ENCODE measurements around the gene MRAS. TPM values are rescaled to one million over a fixed set of nuclear protein-coding genes. Genes with fewer than 3 reads are reported as not detected.

MRAS gene
- total and polyA plus RNA-seq, 2 of the 13 experiments (the other 11 are each of a cell fraction or from before 2014, with no cell fraction given) = 8.8 to 36.2 TPM

- no peak for DNase-seq (ENCODE audit: low spot score)
- Histone ChIP-seq H3K79me2 (ENCODE audit: insufficient read depth, low read length) (no peaks in the 10 kb centered on the region), H2AFZ (ENCODE audit: low read length) (no peak overlapping the region), H3K9me3 (ENCODE audit: low read length) (no peaks in the 10 kb centered on the region), H3K36me3 (replicated peaks in 1 of 2; ENCODE audit: control insufficient read depth in 1 of 2, insufficient read depth in 2 of 2, low read length in 2 of 2) (no peaks in the 10 kb centered on the region), H3K4me3 (replicated peaks in 1 of 3; ENCODE audit: insufficient read depth in 1 of 3, low read depth in 2 of 3, low read length in 3 of 3) (no peak overlapping the region), H3K4me1 (ENCODE audit: insufficient read depth, low read length) (no peaks in the 10 kb centered on the region), H3K4me2 (ENCODE audit: low read depth, low read length) (no peak overlapping the region), H3K27ac (ENCODE audit: extremely low read length, insufficient read depth, low read length) (no peak overlapping the region), H4K20me1 (ENCODE audit: insufficient read depth, low read length) (no peaks in the 10 kb centered on the region), H3K9ac (ENCODE audit: insufficient read depth, low read depth, low read length) (no peak overlapping the region), H3K27me3 (ENCODE audit: control insufficient read depth in 1 of 2, insufficient read depth in 2 of 2, low read length in 2 of 2) (peaks cover 0 to 17% of the 10 kb centered on the region in 2 experiments; a peak in 1 of 5 replicates)
- POLR2A ChIA-PET = no interaction called here
- intact Hi-C loops (cut with micrococcal nuclease; ENCODE audit: unreplicated experiment) = no loop called here
- TF ChIP-seq REST (IDR thresholded peaks at IDR 0.05; ENCODE audit: borderline replicate concordance in 1 of 2, low read depth in 1 of 2, low read length in 2 of 2) = no peak
- no TSS peak for BruUV-seq (replicated peaks)
- peak; percentile 56 for ATAC-seq
- WGBS (ENCODE audit: low lambda C conversion rate) = 52% methylated on average over 1 of the region's 1 CpG
- in situ Hi-C loops (cut with HindIII; ENCODE audit: extremely low pct_ligation_motif_present, low pct_unique_long_range_greater_than_20kb) = no loop called here
- no peak for FAIRE-seq
- CTCF ChIA-PET (ENCODE audit: low intra/inter-chr PET ratio, low total read pairs) = no interaction called here
These were observed 30.7 kb upstream of the MRAS start for GRCh38 chr3:138317687-138318086.

- Histone ChIP-seq H3K9ac (ENCODE audit: insufficient read depth, low read depth, low read length) (no peak overlapping the region), H2AFZ (ENCODE audit: low read length) (no peak overlapping the region), H3K4me3 (replicated peaks in 1 of 3; ENCODE audit: insufficient read depth in 1 of 3, low read depth in 2 of 3, low read length in 3 of 3) (no peak overlapping the region), H3K36me3 (replicated peaks in 1 of 2; ENCODE audit: control insufficient read depth in 1 of 2, insufficient read depth in 2 of 2, low read length in 2 of 2) (no peaks in the 10 kb centered on the region), H4K20me1 (ENCODE audit: insufficient read depth, low read length) (no peaks in the 10 kb centered on the region), H3K27ac (ENCODE audit: extremely low read length, insufficient read depth, low read length) (no peak overlapping the region), H3K79me2 (ENCODE audit: insufficient read depth, low read length) (no peaks in the 10 kb centered on the region), H3K4me2 (ENCODE audit: low read depth, low read length) (no peak overlapping the region), H3K9me3 (ENCODE audit: low read length) (no peaks in the 10 kb centered on the region), H3K4me1 (ENCODE audit: insufficient read depth, low read length) (peaks cover 6% of the 10 kb centered on the region), H3K27me3 (ENCODE audit: control insufficient read depth in 1 of 2, insufficient read depth in 2 of 2, low read length in 2 of 2) (peaks cover 1 to 15% of the 10 kb centered on the region in 2 experiments; a peak in 1 of 5 replicates)
- no TSS peak for BruUV-seq (replicated peaks)
- ChIA-PET POLR2A (no interaction called here), CTCF (ENCODE audit: low intra/inter-chr PET ratio, low total read pairs) (no interaction called here)
- FAIRE-seq = no peak
- ATAC-seq = no peak
- no peak for DNase-seq (ENCODE audit: low spot score)
- 10% methylated on average over 2 of the region's 4 CpGs for WGBS (ENCODE audit: low lambda C conversion rate)
- intact Hi-C loops (cut with micrococcal nuclease; ENCODE audit: unreplicated experiment) (no loop called here), in situ Hi-C loops (cut with HindIII; ENCODE audit: extremely low pct_ligation_motif_present, low pct_unique_long_range_greater_than_20kb) (loop anchor here (10.0 kb wide), 1 partner anchor 139 kb away; the partner anchor contains the start of gene ARMC8)
- TF ChIP-seq ZNF674 (CRISPR knock-in tag; IDR thresholded peaks at IDR 0.05; ENCODE audit: low read depth) (no peak), ZBTB25 (CRISPR knock-in tag; IDR thresholded peaks at IDR 0.05) (no peak), REST (IDR thresholded peaks at IDR 0.05; ENCODE audit: borderline replicate concordance in 1 of 2, low read depth in 1 of 2, low read length in 2 of 2) (no peak), ZNF724P (CRISPR knock-in tag; IDR thresholded peaks at IDR 0.05; ENCODE audit: borderline replicate concordance) (no peak), CREM (IDR thresholded peaks at IDR 0.05) (no peak), CREM (CRISPR knock-in tag; IDR thresholded peaks at IDR 0.05) (no peak), ZNF709 (CRISPR knock-in tag; IDR thresholded peaks at IDR 0.05) (no peak), CENPT (CRISPR knock-in tag; IDR thresholded peaks at IDR 0.05; ENCODE audit: low read depth) (no peak), YEATS4 (CRISPR knock-in tag; IDR thresholded peaks at IDR 0.05; ENCODE audit: borderline replicate concordance) (no peak)
These were observed 24.4 kb upstream of the MRAS start for GRCh38 chr3:138323971-138324370.
